Activated CD4-positive, alpha-beta memory T cell treated with anti-CD3 and anti-CD28 coated beads for 36 hours (primary cell): ENCODE results near the gene STK39. TPM values are rescaled to one million over a fixed set of nuclear protein-coding genes. Genes with fewer than 3 reads are reported as not detected.

ENCODE experiments used
- CTCF ChIA-PET: fragments of 350-600 bp; sonication (Branson Sonifier 250); formaldehyde crosslinking; loops from one replicate; lab custom pipeline; 2021; ENCODE audit warnings: antibody characterized with exemption, inconsistent platforms; lab: Charles Lee
- POLR2A ChIA-PET: fragments of 350-600 bp; sonication (Branson Sonifier 250); formaldehyde crosslinking; loops from one replicate; lab custom pipeline; 2021; ENCODE audit warnings: antibody characterized with exemption; lab: Charles Lee
- DNase-seq: peaks from one replicate; pipeline ENCODE4 v3.0.0-alpha.2; 2020
- H3K27ac Mint-ChIP-seq: one replicate; pipeline ENCODE4 v1.8.0; 2021; ENCODE audit warnings: mixed read lengths
- H3K27me3 Mint-ChIP-seq: one replicate; pipeline ENCODE4 v1.8.0; 2021; ENCODE audit warnings: mixed read lengths
- H3K36me3 Mint-ChIP-seq: one replicate; pipeline ENCODE4 v1.8.0; 2021; ENCODE audit warnings: mixed read lengths
- H3K4me1 Mint-ChIP-seq: one replicate; pipeline ENCODE4 v1.8.0; 2021; ENCODE audit warnings: low read depth, mixed read lengths
- H3K4me3 Mint-ChIP-seq: one replicate; pipeline ENCODE4 v1.8.0; 2021; ENCODE audit warnings: mild to moderate bottlenecking, mixed read lengths
- H3K9me3 Mint-ChIP-seq: one replicate; pipeline ENCODE4 v1.8.0; 2021; ENCODE audit warnings: mixed read lengths
- intact Hi-C: fragments of 100-400 bp; cut with micrococcal nuclease; formaldehyde crosslinking; loops from one replicate; pipeline ENCODE4 v1.15.1; 2023
- total RNA-seq, 2 experiments: library from RNA; stranded (reverse); gene quantifications; one replicate each; pipeline ENCODE4 v1.2.3, GENCODE V29; 2021

STK39 gene
- total RNA-seq, 2 experiments from 2014 or later = 53.8 to 55.4 TPM

GRCh38 chr2:167965907-167966761, 281.3 kb downstream of the STK39 start:
- CTCF ChIA-PET = interaction anchor here (0.6 to 2.8 kb wide), 2 partner anchors 152 to 230 kb away, joined by 3 to 11 read pairs; no protein-coding TSS in a partner anchor
- Mint-ChIP-seq H3K36me3 (peaks cover 32% of the 10 kb centered on the region), H3K4me3 (no peak overlapping the region), H3K4me1 (peaks cover 11% of the 10 kb centered on the region), H3K27me3 (no peaks in the 10 kb centered on the region), H3K27ac (no peak overlapping the region), H3K9me3 (no peaks in the 10 kb centered on the region)
- intact Hi-C loops = loop anchor here (2.0 kb wide), 1 partner anchor 153 kb away; no protein-coding TSS in a partner anchor
- no peak for DNase-seq
- POLR2A ChIA-PET = no interaction called here

- peaks cover 43% of the 10 kb centered on the region for H3K36me3 Mint-ChIP-seq
- no peak for DNase-seq
- no peaks in the 10 kb centered on the region for H3K27me3 Mint-ChIP-seq
- CTCF ChIA-PET = interaction anchor here (2.8 kb wide), 1 partner anchor 154 kb away, joined by 11 read pairs; no protein-coding TSS in a partner anchor
- no peaks in the 10 kb centered on the region for H3K9me3 Mint-ChIP-seq
- peaks cover 11% of the 10 kb centered on the region for H3K4me1 Mint-ChIP-seq
- intact Hi-C loops = loop anchor here (2.0 kb wide), 1 partner anchor 154 kb away; no protein-coding TSS in a partner anchor
- POLR2A ChIA-PET = no interaction called here
- no peak overlapping the region for H3K27ac Mint-ChIP-seq
- H3K4me3 Mint-ChIP-seq = no peak overlapping the region
These were observed 282.6 kb downstream of the STK39 start for GRCh38 chr2:167964650-167965413.

GRCh38 chr2:167963899-167964649, 283.3 kb downstream of the STK39 start:
- ChIA-PET CTCF (no interaction called here), POLR2A (no interaction called here)
- no peaks in the 10 kb centered on the region for H3K9me3 Mint-ChIP-seq
- H3K36me3 Mint-ChIP-seq = peaks cover 49% of the 10 kb centered on the region
- intact Hi-C loops = loop anchor here (2.0 kb wide), 1 partner anchor 155 kb away; no protein-coding TSS in a partner anchor
- no peaks in the 10 kb centered on the region for H3K27me3 Mint-ChIP-seq
- DNase-seq = no peak
- H3K4me3 Mint-ChIP-seq = no peak overlapping the region
- peaks cover 11% of the 10 kb centered on the region for H3K4me1 Mint-ChIP-seq
- H3K27ac Mint-ChIP-seq = no peak overlapping the region

GRCh38 chr2:167962436-167963226, 284.8 kb downstream of the STK39 start:
- Mint-ChIP-seq H3K27ac (no peak overlapping the region), H3K27me3 (no peaks in the 10 kb centered on the region), H3K4me3 (no peak overlapping the region), H3K36me3 (peaks cover 51% of the 10 kb centered on the region), H3K4me1 (peaks cover 11% of the 10 kb centered on the region), H3K9me3 (no peaks in the 10 kb centered on the region)
- no peak for DNase-seq
- intact Hi-C loops = no loop called here
- CTCF ChIA-PET = no interaction called here
- POLR2A ChIA-PET = no interaction called here

- ChIA-PET CTCF (no interaction called here), POLR2A (no interaction called here)
- intact Hi-C loops = no loop called here
- Mint-ChIP-seq H3K36me3 (peaks cover 52% of the 10 kb centered on the region), H3K4me3 (no peak overlapping the region), H3K27ac (no peak overlapping the region), H3K27me3 (no peaks in the 10 kb centered on the region), H3K9me3 (no peaks in the 10 kb centered on the region), H3K4me1 (peaks cover 8% of the 10 kb centered on the region)
- DNase-seq = no peak
These were observed 285.8 kb downstream of the STK39 start for GRCh38 chr2:167961536-167962048.

GRCh38 chr2:167960089-167960747, 287.2 kb downstream of the STK39 start:
- intact Hi-C loops = no loop called here
- H3K4me1 Mint-ChIP-seq = no peaks in the 10 kb centered on the region
- DNase-seq = no peak
- H3K27me3 Mint-ChIP-seq = no peaks in the 10 kb centered on the region
- no peaks in the 10 kb centered on the region for H3K9me3 Mint-ChIP-seq
- H3K4me3 Mint-ChIP-seq = no peak overlapping the region
- H3K36me3 Mint-ChIP-seq = peaks cover 53% of the 10 kb centered on the region
- CTCF ChIA-PET = interaction anchor here (0.7 to 1.3 kb wide), 2 partner anchors 67 to 160 kb away, joined by 3 read pairs; no protein-coding TSS in a partner anchor
- H3K27ac Mint-ChIP-seq = no peak overlapping the region
- POLR2A ChIA-PET = no interaction called here

GRCh38 chr2:167957662-167958061, 289.7 kb downstream of the STK39 start:
- peaks cover 43% of the 10 kb centered on the region for H3K36me3 Mint-ChIP-seq
- no peaks in the 10 kb centered on the region for H3K4me1 Mint-ChIP-seq
- no peak overlapping the region for H3K4me3 Mint-ChIP-seq
- H3K9me3 Mint-ChIP-seq = no peaks in the 10 kb centered on the region
- POLR2A ChIA-PET = no interaction called here
- H3K27ac Mint-ChIP-seq = no peak overlapping the region
- DNase-seq = no peak
- CTCF ChIA-PET = no interaction called here
- H3K27me3 Mint-ChIP-seq = no peaks in the 10 kb centered on the region
- intact Hi-C loops = no loop called here

GRCh38 chr2:167955264-167955906, 292.0 kb downstream of the STK39 start:
- H3K4me1 Mint-ChIP-seq = no peaks in the 10 kb centered on the region
- H3K27ac Mint-ChIP-seq = no peak overlapping the region

GRCh38 chr2:167954495-167954894, 292.9 kb downstream of the STK39 start:
- Mint-ChIP-seq H3K4me3 (no peak overlapping the region), H3K27ac (no peak overlapping the region), H3K36me3 (peaks cover 19% of the 10 kb centered on the region), H3K4me1 (no peaks in the 10 kb centered on the region), H3K27me3 (no peaks in the 10 kb centered on the region), H3K9me3 (peaks cover 2% of the 10 kb centered on the region)
- CTCF ChIA-PET = no interaction called here
- DNase-seq = no peak
- intact Hi-C loops = no loop called here
- POLR2A ChIA-PET = no interaction called here

More at GRCh38 chr2:167955264-167955906, 292.0 kb downstream of the STK39 start:
- Mint-ChIP-seq H3K36me3 (peaks cover 28% of the 10 kb centered on the region), H3K27me3 (no peaks in the 10 kb centered on the region), H3K9me3 (peaks cover 2% of the 10 kb centered on the region), H3K4me3 (no peak overlapping the region)
- ChIA-PET CTCF (no interaction called here), POLR2A (no interaction called here)
- no peak for DNase-seq
- intact Hi-C loops = no loop called here

- Mint-ChIP-seq H3K27me3 (no peaks in the 10 kb centered on the region), H3K36me3 (peaks cover 17% of the 10 kb centered on the region), H3K4me3 (no peak overlapping the region), H3K27ac (no peak overlapping the region), H3K9me3 (peaks cover 2% of the 10 kb centered on the region), H3K4me1 (no peaks in the 10 kb centered on the region)
- intact Hi-C loops = no loop called here
- ChIA-PET POLR2A (no interaction called here), CTCF (no interaction called here)
- DNase-seq = no peak
These were observed 293.6 kb downstream of the STK39 start for GRCh38 chr2:167953776-167954175.
